Prostate gland (tissue), 2 donors: ENCODE measurements around the gene SLC7A6OS. TPM values are rescaled to one million over a fixed set of nuclear protein-coding genes. Genes with fewer than 3 reads are reported as not detected.

ENCODE experiments used
- DNase-seq: peaks from one replicate; pipeline ENCODE4 v3.0.0-alpha.2; 2019; ENCODE audit warnings: low spot score
- H3K27ac ChIP-seq, 2 donors: fragments of 200-600 bp; sonication (generic); 2 replicates each; pipeline ENCODE4 v1.5.1; 2017 to 2019
- H3K27me3 ChIP-seq: fragments of 200-600 bp; sonication (generic); replicated peaks from 2 replicates; pipeline ENCODE4 v1.5.1; 2019; ENCODE audit not compliant: insufficient read depth
- H3K36me3 ChIP-seq, 2 donors: fragments of 200-600 bp; sonication (generic); 1 replicate in 1 of 2; 2 replicates in 1 of 2; pipeline versions ENCODE4 v1.5.1 to v1.8.1; 2017 to 2019
- H3K4me1 ChIP-seq: fragments of 200-600 bp; sonication (generic); replicated peaks from 2 replicates; pipeline ENCODE4 v1.5.1; 2019
- H3K4me3 ChIP-seq, 2 donors: fragments of 200-600 bp; sonication (generic); 2 replicates each; pipeline ENCODE4 v1.5.1; 2017 to 2019
- H3K9me3 ChIP-seq: fragments of 200-600 bp; sonication (generic); 2 replicates; pipeline ENCODE4 v1.5.1; 2017
- CTCF ChIP-seq, 4 experiments: fragments of 200-600 bp in 2 of 4; fragments of 450-650 bp in 2 of 4; sonication (generic) in 2 of 4; IDR thresholded peaks; 1 replicate in 3 of 4; 2 replicates in 1 of 4; pipeline ENCODE4 v1.5.1; 2016 to 2019; ENCODE audit warnings: antibody characterized with exemption in 4 of 4, mild to moderate bottlenecking in 2 of 4, moderate library complexity in 2 of 4
- POLR2A ChIP-seq: fragments of 450-650 bp; IDR thresholded peaks from one replicate; pipeline ENCODE4 v1.6.1; 2016; ENCODE audit warnings: antibody characterized with exemption, mild to moderate bottlenecking
- POLR2AphosphoS5 ChIP-seq: sonication (generic); formaldehyde crosslinking; IDR thresholded peaks from one replicate; pipeline ENCODE4 v1.6.1; 2017; ENCODE audit warnings: antibody characterized with exemption
- WGBS: methylation state at CpG from one replicate; pipeline ENCODE4 v1.1.5; 2018; 5-methylcytosine and 5-hydroxymethylcytosine counted together
- intact Hi-C: fragments of 100-400 bp; cut with DNase I; formaldehyde crosslinking; loops from one replicate; pipeline ENCODE4 v1.14.2; 2022
- total RNA-seq, 2 donors: library from RNA; depleted of rRNA; stranded (reverse); fragments of >200 nt; gene quantifications; one replicate each; pipeline ENCODE4 v1.1.0, GENCODE V29; 2016

Gene SLC7A6OS
- total RNA-seq, 2 donors from 2014 or later: 10.0 to 23.6 TPM

DNA sequence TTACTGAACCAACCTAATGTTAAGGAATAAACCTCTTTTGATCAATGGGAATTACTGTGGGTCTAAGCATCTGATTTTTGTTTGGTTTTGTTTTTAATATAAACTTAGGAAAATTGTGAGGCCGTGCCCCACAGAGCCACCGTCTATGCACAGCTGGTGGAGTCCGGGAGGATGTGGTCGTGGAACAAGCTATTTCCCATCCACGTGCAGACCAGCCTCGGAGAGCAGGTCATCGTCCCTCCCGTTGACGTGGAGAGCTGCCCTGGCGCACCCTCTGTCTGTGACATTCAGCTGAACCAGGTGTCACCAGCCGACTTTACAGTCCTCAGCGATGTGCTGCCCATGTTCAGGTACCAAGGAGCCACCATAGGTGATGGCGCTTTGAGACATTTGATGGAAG lies 28.5 kb upstream of the SLC7A6OS start:
- Histone ChIP-seq H3K36me3 (peaks cover 0 to 12% of the 10 kb centered on the region in 2 donors), H3K27me3 (no peaks in the 10 kb centered on the region), H3K4me3 (no peak overlapping the region), H3K4me1 (no peaks in the 10 kb centered on the region), H3K9me3 (no peaks in the 10 kb centered on the region), H3K27ac (no peak overlapping the region)
- intact Hi-C loops: no loop called here
- DNase-seq: no peak
- WGBS: 94% methylated on average over 13 of the region's 13 CpGs
- TF ChIP-seq POLR2A (no peak), CTCF (IDR thresholded peaks at IDR 0.05) (no peak), POLR2AphosphoS5 (no peak)

- H3K4me3 ChIP-seq: no peak overlapping the region
- WGBS: 91% methylated on average over 15 of the region's 16 CpGs
- peaks cover 0 to 12% of the 10 kb centered on the region in 2 donors for H3K36me3 ChIP-seq
- H3K27me3 ChIP-seq: no peaks in the 10 kb centered on the region
- DNase-seq: no peak
- H3K27ac ChIP-seq: no peak overlapping the region
- no peaks in the 10 kb centered on the region for H3K9me3 ChIP-seq
- intact Hi-C loops: no loop called here
- TF ChIP-seq POLR2AphosphoS5 (no peak), CTCF (IDR thresholded peaks at IDR 0.05) (no peak), POLR2A (no peak)
- no peaks in the 10 kb centered on the region for H3K4me1 ChIP-seq
These were observed 27.8 kb upstream of the SLC7A6OS start for GRCh38 chr16:68338326-68339119.

DNA sequence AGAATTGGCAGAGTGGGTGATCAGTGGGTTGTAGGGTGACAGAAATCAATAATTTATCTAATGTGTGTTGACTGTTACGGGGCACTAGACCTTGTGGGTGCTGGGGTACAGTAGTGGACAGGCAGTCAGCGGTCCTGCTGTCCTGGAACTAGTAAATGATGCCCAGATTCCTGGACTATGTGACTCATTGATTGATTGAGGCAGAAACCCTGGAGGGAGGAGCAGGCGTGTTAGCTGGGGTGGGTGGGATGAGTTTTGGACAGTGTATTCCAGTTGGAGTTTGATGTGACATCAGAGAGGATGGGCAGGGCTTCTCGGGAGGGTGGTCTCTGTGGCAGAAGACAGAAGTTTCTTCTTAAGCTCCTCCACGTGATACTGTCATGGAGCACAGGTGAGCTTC lies 24.4 kb upstream of the SLC7A6OS start:
- Histone ChIP-seq H3K36me3 (peaks cover 0 to 12% of the 10 kb centered on the region in 2 donors), H3K9me3 (no peaks in the 10 kb centered on the region), H3K4me1 (no peaks in the 10 kb centered on the region), H3K27ac (no peak overlapping the region), H3K27me3 (no peaks in the 10 kb centered on the region), H3K4me3 (no peak overlapping the region)
- TF ChIP-seq CTCF (IDR thresholded peaks at IDR 0.05) (no peak), POLR2A (no peak), POLR2AphosphoS5 (no peak)
- intact Hi-C loops: no loop called here
- WGBS: 93% methylated on average over 5 of the region's 5 CpGs
- no peak for DNase-seq

GRCh38 chr16:68332411-68333121 lies 21.8 kb upstream of the SLC7A6OS start:
- no peak for TF ChIP-seq POLR2A
- no peak for DNase-seq
- no peaks in the 10 kb centered on the region for H3K4me1 ChIP-seq
- H3K36me3 ChIP-seq: no peaks in the 10 kb centered on the region
- no peak overlapping the region for H3K4me3 ChIP-seq
- 71% methylated on average over 7 of the region's 7 CpGs for WGBS
- H3K27me3 ChIP-seq: no peaks in the 10 kb centered on the region
- H3K27ac ChIP-seq: no peak overlapping the region
- intact Hi-C loops: no loop called here
- no peaks in the 10 kb centered on the region for H3K9me3 ChIP-seq

DNA sequence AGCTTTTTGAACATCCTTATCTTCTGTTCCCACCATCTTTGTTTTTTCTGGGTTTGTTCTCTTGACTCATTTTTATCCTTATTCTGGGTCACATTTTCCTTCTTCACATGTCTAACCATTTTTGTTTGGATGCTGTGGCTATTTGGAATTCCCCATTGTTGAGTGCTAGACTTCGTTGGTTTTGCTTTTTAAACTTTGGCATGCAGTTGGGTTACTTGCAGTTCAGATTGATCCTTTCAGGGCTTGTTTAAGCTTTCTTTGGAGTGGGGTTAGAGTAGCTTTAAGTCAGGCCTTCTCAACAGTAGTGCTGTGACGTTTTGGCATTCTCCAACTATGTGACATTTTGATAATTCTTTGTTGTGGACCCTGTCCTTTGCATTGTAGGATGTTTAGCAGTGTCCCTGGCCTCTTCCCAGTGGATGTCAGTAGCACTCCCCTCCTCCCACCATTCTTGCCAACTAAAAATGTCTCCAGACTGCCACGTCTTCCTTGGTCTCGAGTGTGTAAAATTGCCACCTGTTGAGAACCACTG lies 21.2 kb upstream of the SLC7A6OS start:
- no peak overlapping the region for H3K4me3 ChIP-seq
- no peak overlapping the region for H3K27ac ChIP-seq
- H3K36me3 ChIP-seq: no peaks in the 10 kb centered on the region
- no peak for DNase-seq
- no peaks in the 10 kb centered on the region for H3K9me3 ChIP-seq
- WGBS: 27% methylated on average over 4 of the region's 4 CpGs
- H3K27me3 ChIP-seq: no peaks in the 10 kb centered on the region
- no peak for TF ChIP-seq POLR2AphosphoS5
- no peak for TF ChIP-seq POLR2A
- TF ChIP-seq CTCF (IDR thresholded peaks at IDR 0.05): no peak
- H3K4me1 ChIP-seq: no peaks in the 10 kb centered on the region
- intact Hi-C loops: no loop called here
